PC-3 (cell line): ENCODE results near the gene TRIM44.

ENCODE experiments used
- EZH2 ChIP-seq: fragments of 300-600 bp; sonication (generic); IDR thresholded peaks from one replicate; pipeline ENCODE4 v1.6.1; 2017; ENCODE audit warnings: antibody characterized with exemption, mild to moderate bottlenecking, low read length; ENCODE audit not compliant: unreplicated experiment
- TF ChIP-seq, protein P1 (sequence below): fragments of 300-600 bp; sonication (generic); conservative IDR thresholded peaks from 2 replicates; pipeline ENCODE4 v1.5.1; 2017; ENCODE audit warnings: antibody characterized with exemption, low read depth, mild to moderate bottlenecking, low read length

DNA sequence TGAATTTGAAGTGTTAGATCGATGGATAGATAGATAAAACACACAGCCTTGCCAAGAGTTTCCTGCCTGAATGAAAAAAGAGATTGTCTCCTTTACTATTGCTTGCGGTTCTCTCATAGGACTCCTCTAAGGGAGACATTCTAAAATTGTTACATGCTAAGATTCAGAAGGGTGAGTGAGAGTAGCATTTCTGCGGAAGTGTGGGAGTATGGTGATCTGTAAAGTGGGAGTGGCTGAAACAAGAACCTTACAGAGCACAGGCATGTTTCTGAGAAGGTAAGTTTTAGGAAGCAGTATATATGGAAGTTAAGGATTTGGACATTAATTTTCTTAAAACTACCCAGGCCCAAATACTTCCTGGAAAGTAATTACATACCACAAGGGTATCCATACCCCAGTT lies 139.6 kb downstream of the TRIM44 start:
- TF ChIP-seq, protein P1, sequence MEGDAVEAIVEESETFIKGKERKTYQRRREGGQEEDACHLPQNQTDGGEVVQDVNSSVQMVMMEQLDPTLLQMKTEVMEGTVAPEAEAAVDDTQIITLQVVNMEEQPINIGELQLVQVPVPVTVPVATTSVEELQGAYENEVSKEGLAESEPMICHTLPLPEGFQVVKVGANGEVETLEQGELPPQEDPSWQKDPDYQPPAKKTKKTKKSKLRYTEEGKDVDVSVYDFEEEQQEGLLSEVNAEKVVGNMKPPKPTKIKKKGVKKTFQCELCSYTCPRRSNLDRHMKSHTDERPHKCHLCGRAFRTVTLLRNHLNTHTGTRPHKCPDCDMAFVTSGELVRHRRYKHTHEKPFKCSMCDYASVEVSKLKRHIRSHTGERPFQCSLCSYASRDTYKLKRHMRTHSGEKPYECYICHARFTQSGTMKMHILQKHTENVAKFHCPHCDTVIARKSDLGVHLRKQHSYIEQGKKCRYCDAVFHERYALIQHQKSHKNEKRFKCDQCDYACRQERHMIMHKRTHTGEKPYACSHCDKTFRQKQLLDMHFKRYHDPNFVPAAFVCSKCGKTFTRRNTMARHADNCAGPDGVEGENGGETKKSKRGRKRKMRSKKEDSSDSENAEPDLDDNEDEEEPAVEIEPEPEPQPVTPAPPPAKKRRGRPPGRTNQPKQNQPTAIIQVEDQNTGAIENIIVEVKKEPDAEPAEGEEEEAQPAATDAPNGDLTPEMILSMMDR = no peak
- no peak for TF ChIP-seq EZH2
